Neural cell (in vitro differentiated cells): Measurements from ENCODE around the gene QSOX2. TPM values are rescaled to one million over a fixed set of nuclear protein-coding genes. Genes with fewer than 3 reads are reported as not detected.

Experiments used
- H2AFZ ChIP-seq: fragments of 200-600, 300-800 bp; sonication (generic), shearing (Covaris generic); 2 replicates; pipeline ENCODE4 v1.6.0; 2014; ENCODE audit warnings: low read depth, mild to moderate bottlenecking, antibody characterized with exemption, low read length, moderate library complexity
- H3F3A ChIP-seq: fragments of 200-600 bp; shearing (Covaris generic); 2 replicates; pipeline ENCODE4 v1.6.1; 2016; ENCODE audit warnings: mild to moderate bottlenecking, moderate library complexity, mixed read lengths, antibody characterized with exemption, low read length; ENCODE audit not compliant: insufficient read depth, poor library complexity, severe bottlenecking
- H3K27ac ChIP-seq: fragments of 200-600, 300-800 bp; sonication (generic), shearing (Covaris generic); 2 replicates; pipeline ENCODE4 v1.5.1; 2014; ENCODE audit warnings: mild to moderate bottlenecking, low read length, moderate library complexity
- H3K27me3 ChIP-seq: fragments of 300-800, 200-600 bp; sonication (generic), shearing (Covaris generic); 2 replicates; pipeline ENCODE4 v1.6.0; 2014; ENCODE audit warnings: mild to moderate bottlenecking, low read depth, low read length, moderate library complexity; ENCODE audit not compliant: insufficient read depth
- H3K36me3 ChIP-seq: fragments of 300-800, 200-600 bp; sonication (generic), shearing (Covaris generic); 2 replicates; pipeline ENCODE4 v1.5.1; 2014; ENCODE audit warnings: mild to moderate bottlenecking, antibody characterized with exemption, low read length, moderate library complexity; ENCODE audit not compliant: insufficient read depth
- H3K4me2 ChIP-seq: fragments of 300-800, 200-600 bp; sonication (generic), shearing (Covaris generic); 2 replicates; pipeline ENCODE4 v1.6.0; 2014; ENCODE audit warnings: mild to moderate bottlenecking, low read length
- H3K4me3 ChIP-seq: fragments of 300-800, 200-600 bp; sonication (generic), shearing (Covaris generic); 2 replicates; pipeline ENCODE4 v1.5.1; 2014; ENCODE audit warnings: mild to moderate bottlenecking, low read length, moderate library complexity
- H3K79me2 ChIP-seq: fragments of 200-600 bp; shearing (Covaris generic); replicated peaks from 2 replicates; pipeline ENCODE4 v1.6.0; 2014; ENCODE audit warnings: mild to moderate bottlenecking, low read length, moderate library complexity; ENCODE audit not compliant: insufficient read depth
- H3K9ac ChIP-seq: fragments of 300-800, 200-600 bp; sonication (generic), shearing (Covaris generic); 2 replicates; pipeline ENCODE4 v1.6.1; 2016; ENCODE audit warnings: mild to moderate bottlenecking, low read length, mixed read lengths
- H3K9me2 ChIP-seq: fragments of 200-600 bp; shearing (Covaris generic); 2 replicates; pipeline ENCODE4 v1.6.1; 2016; ENCODE audit warnings: mild to moderate bottlenecking, low read length, mixed read lengths; ENCODE audit not compliant: insufficient read depth
- H3K9me3 ChIP-seq: fragments of 200-600, 300-800 bp; sonication (generic), shearing (Covaris generic); 2 replicates; pipeline ENCODE4 v1.6.1; 2016; ENCODE audit warnings: mild to moderate bottlenecking, mixed run types, low read length, moderate library complexity, mixed read lengths
- H4K20me1 ChIP-seq: fragments of 200-600 bp; shearing (Covaris generic); 2 replicates; pipeline ENCODE4 v1.6.1; 2016; ENCODE audit warnings: mild to moderate bottlenecking, mixed run types; ENCODE audit not compliant: insufficient read depth
- CTCF ChIP-seq: fragments of 450-650 bp; IDR thresholded peaks from 2 replicates; pipeline ENCODE4 v1.5.1; 2014; ENCODE audit warnings: antibody characterized with exemption, mild to moderate bottlenecking, moderate library complexity; ENCODE audit not compliant: poor library complexity, severe bottlenecking
- EP300 ChIP-seq: fragments of 450-650 bp; conservative IDR thresholded peaks from 2 replicates; pipeline ENCODE4 v1.6.1; 2014; ENCODE audit warnings: antibody characterized with exemption, mild to moderate bottlenecking, moderate library complexity; ENCODE audit not compliant: poor library complexity, severe bottlenecking
- EZH2 ChIP-seq: fragments of 200-600, 300-800 bp; shearing (Covaris generic), sonication (generic); IDR thresholded peaks from 2 replicates; pipeline ENCODE4 v1.6.1; 2014; ENCODE audit warnings: antibody characterized with exemption, low read length, borderline replicate concordance, mild to moderate bottlenecking; ENCODE audit not compliant: insufficient read depth, poor library complexity, severe bottlenecking
- MXI1 ChIP-seq: fragments of 450-650 bp; conservative IDR thresholded peaks from 2 replicates; pipeline ENCODE4 v1.6.1; 2014; ENCODE audit warnings: antibody characterized with exemption, mild to moderate bottlenecking; ENCODE audit not compliant: poor library complexity, severe bottlenecking
- POLR2AphosphoS5 ChIP-seq: IDR thresholded peaks from 2 replicates; pipeline ENCODE4 v1.6.1; 2012
- RAD21 ChIP-seq: fragments of 450-650 bp; conservative IDR thresholded peaks from 2 replicates; pipeline ENCODE4 v1.6.1; 2014; ENCODE audit warnings: antibody characterized with exemption, mild to moderate bottlenecking, moderate library complexity
- SMC3 ChIP-seq: fragments of 450-650 bp; conservative IDR thresholded peaks from 2 replicates; pipeline ENCODE4 v1.6.1; 2014; ENCODE audit warnings: antibody characterized with exemption, mild to moderate bottlenecking, moderate library complexity; ENCODE audit not compliant: poor library complexity
- TAF1 ChIP-seq: IDR thresholded peaks from 2 replicates; pipeline ENCODE4 v1.6.1; 2012; ENCODE audit warnings: low read depth
- polyA plus RNA-seq: library from polyadenylated mRNA; depleted of rRNA; stranded (reverse); fragments of >200 nt; gene quantifications from 2 replicates; pipeline ENCODE4 v1.2.3, GENCODE V29; 2014
- TF ChIP-seq, protein P1 (sequence below): IDR thresholded peaks from 2 replicates; pipeline ENCODE4 v1.6.1; 2012; ENCODE audit warnings: borderline replicate concordance

QSOX2 gene
- polyA plus RNA-seq, 1 donor from 2014 or later = 20.7 TPM

GRCh38 chr9:136235709-136236455 is 9.7 kb downstream of the QSOX2 start:
- TF ChIP-seq MXI1 = no peak
- no peak for TF ChIP-seq EZH2
- TF ChIP-seq, protein P1, sequence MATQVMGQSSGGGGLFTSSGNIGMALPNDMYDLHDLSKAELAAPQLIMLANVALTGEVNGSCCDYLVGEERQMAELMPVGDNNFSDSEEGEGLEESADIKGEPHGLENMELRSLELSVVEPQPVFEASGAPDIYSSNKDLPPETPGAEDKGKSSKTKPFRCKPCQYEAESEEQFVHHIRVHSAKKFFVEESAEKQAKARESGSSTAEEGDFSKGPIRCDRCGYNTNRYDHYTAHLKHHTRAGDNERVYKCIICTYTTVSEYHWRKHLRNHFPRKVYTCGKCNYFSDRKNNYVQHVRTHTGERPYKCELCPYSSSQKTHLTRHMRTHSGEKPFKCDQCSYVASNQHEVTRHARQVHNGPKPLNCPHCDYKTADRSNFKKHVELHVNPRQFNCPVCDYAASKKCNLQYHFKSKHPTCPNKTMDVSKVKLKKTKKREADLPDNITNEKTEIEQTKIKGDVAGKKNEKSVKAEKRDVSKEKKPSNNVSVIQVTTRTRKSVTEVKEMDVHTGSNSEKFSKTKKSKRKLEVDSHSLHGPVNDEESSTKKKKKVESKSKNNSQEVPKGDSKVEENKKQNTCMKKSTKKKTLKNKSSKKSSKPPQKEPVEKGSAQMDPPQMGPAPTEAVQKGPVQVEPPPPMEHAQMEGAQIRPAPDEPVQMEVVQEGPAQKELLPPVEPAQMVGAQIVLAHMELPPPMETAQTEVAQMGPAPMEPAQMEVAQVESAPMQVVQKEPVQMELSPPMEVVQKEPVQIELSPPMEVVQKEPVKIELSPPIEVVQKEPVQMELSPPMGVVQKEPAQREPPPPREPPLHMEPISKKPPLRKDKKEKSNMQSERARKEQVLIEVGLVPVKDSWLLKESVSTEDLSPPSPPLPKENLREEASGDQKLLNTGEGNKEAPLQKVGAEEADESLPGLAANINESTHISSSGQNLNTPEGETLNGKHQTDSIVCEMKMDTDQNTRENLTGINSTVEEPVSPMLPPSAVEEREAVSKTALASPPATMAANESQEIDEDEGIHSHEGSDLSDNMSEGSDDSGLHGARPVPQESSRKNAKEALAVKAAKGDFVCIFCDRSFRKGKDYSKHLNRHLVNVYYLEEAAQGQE = no peak
- no peak for TF ChIP-seq POLR2AphosphoS5
- no peak for TF ChIP-seq RAD21
- no peak for TF ChIP-seq CTCF
- no peak for TF ChIP-seq SMC3
- no peak for TF ChIP-seq TAF1

GRCh38 chr9:136235171-136235570 is 10.4 kb downstream of the QSOX2 start:
- Histone ChIP-seq H3K79me2 (no peaks in the 10 kb centered on the region), H2AFZ (no peak overlapping the region), H4K20me1 (no peaks in the 10 kb centered on the region), H3K9me3 (no peaks in the 10 kb centered on the region), H3K4me2 (no peak overlapping the region), H3K9ac (no peak overlapping the region), H3K27me3 (no peaks in the 10 kb centered on the region), H3F3A (no peaks in the 10 kb centered on the region), H3K36me3 (no peaks in the 10 kb centered on the region), H3K9me2 (no peaks in the 10 kb centered on the region), H3K27ac (no peak overlapping the region), H3K4me3 (no peak overlapping the region)
- TF ChIP-seq EP300 = no peak
- no peak for TF ChIP-seq SMC3
- TF ChIP-seq TAF1 = no peak
- TF ChIP-seq EZH2 = no peak
- TF ChIP-seq, protein P1 = no peak
- TF ChIP-seq CTCF = no peak
- TF ChIP-seq RAD21 = no peak
- no peak for TF ChIP-seq POLR2AphosphoS5
- TF ChIP-seq MXI1 = no peak

More at GRCh38 chr9:136235709-136236455, 9.7 kb downstream of the QSOX2 start:
- Histone ChIP-seq H3K4me2 (no peak overlapping the region), H4K20me1 (no peaks in the 10 kb centered on the region), H2AFZ (no peak overlapping the region), H3K36me3 (no peaks in the 10 kb centered on the region), H3K9ac (no peak overlapping the region), H3K9me2 (no peaks in the 10 kb centered on the region), H3K27me3 (no peaks in the 10 kb centered on the region), H3K9me3 (no peaks in the 10 kb centered on the region), H3K4me3 (no peak overlapping the region), H3K79me2 (peaks cover 3% of the 10 kb centered on the region), H3F3A (no peaks in the 10 kb centered on the region), H3K27ac (no peak overlapping the region)
